ENCODE data around the gene RILPL2. TPM values are rescaled to one million over a fixed set of nuclear protein-coding genes. Genes with fewer than 3 reads are reported as not detected.

RILPL2 gene
- total and polyA plus RNA-seq, 2 of the 13 experiments (the other 11 are each of a cell fraction or from before 2014, with no cell fraction given): 2.7 to 8.1 TPM

- TF ChIP-seq ZBTB40 (IDR thresholded peaks at IDR 0.05) (no peak), ZBTB40 (CRISPR knock-in tag; IDR thresholded peaks at IDR 0.05) (no peak), IKZF4 (CRISPR knock-in tag; IDR thresholded peaks at IDR 0.05; ENCODE audit: borderline replicate concordance, low read depth, not compliant biosample characterization) (no peak), ARNTL (CRISPR knock-in tag; IDR thresholded peaks at IDR 0.05) (no peak), ZSCAN30 (CRISPR knock-in tag; IDR thresholded peaks at IDR 0.05) (no peak), ETS1 (CRISPR knock-in tag; IDR thresholded peaks at IDR 0.05) (no peak), PRDM4 (CRISPR knock-in tag; IDR thresholded peaks at IDR 0.05; ENCODE audit: borderline replicate concordance) (no peak), HCFC1 (IDR thresholded peaks at IDR 0.05; ENCODE audit: low read depth, low read length) (no peak), SRY (CRISPR knock-in tag; IDR thresholded peaks at IDR 0.05) (no peak), KLF12 (CRISPR knock-in tag; IDR thresholded peaks at IDR 0.05; ENCODE audit: borderline replicate concordance) (no peak), ZSCAN5A (CRISPR knock-in tag; IDR thresholded peaks at IDR 0.05; ENCODE audit: borderline replicate concordance) (no peak), SALL2 (CRISPR knock-in tag; IDR thresholded peaks at IDR 0.05) (no peak), ZNF75D (CRISPR knock-in tag; IDR thresholded peaks at IDR 0.05; ENCODE audit: borderline replicate concordance) (no peak), SNAPC2 (CRISPR knock-in tag; IDR thresholded peaks at IDR 0.05) (no peak), SAP130 (CRISPR knock-in tag; IDR thresholded peaks at IDR 0.05; ENCODE audit: low read depth) (peak; percentile 72)
These were observed 46.7 kb downstream of the RILPL2 start (continued) for GRCh38 chr12:123389560-123390351.

All from HepG2 (cell line).